GM19240 (cell line): ENCODE measurements around the gene CAST.
"Not testable (repeated sequence)": the region's sequence is repeated elsewhere in the genome, so short reads cannot be mapped to it uniquely, and the experiment has no call there.

ENCODE experiments used
- DNase-seq: peaks from one replicate; pipeline ENCODE4 v3.0.0; 2011; ENCODE audit warnings: low spot score; ENCODE audit not compliant: insufficient read length

CAST gene

GRCh38 chr5:96775689-96776088, 113.5 kb downstream of the CAST start:
- DNase-seq, result no peak

DNA sequence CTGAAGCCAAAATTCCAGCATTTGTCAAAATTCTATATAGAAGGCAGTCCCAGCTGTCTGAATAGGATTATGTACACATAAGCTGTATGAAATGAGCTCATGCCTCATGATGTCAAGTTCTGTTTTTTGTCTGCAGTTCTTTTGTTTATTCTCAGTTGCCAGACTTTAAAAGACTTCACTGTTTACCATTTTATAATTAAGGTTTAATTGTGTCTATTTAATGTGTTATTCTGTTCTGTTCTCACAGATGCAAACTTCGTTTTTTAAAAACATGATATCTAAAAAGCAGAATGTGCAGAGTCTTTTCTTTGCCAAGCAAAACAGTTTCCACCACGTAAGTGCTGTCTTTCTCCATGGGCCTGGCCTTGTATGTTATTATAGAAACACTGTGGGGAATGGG, 114.4 kb downstream of the CAST start:
- no peak for DNase-seq

DNA sequence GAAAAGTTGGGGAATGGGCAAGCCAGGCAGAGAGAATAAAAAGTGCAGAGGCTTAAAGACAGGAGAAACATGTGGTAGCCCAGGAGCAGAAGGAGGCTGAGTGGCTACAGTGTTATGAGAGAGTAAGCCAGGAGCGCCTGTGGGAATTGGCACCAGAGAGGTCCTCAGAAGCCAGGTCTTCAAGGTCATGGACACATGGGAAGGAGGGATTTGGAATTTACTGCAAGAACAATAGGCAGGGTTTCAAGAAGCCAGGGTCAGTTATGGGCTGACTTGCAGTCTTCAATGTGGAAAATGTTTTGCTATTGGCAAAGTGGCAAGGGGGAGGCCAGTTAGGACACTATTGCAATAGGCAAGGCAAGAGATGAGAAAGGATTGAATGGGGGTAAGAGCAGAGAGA, 116.2 kb downstream of the CAST start:
- no peak for DNase-seq

DNA sequence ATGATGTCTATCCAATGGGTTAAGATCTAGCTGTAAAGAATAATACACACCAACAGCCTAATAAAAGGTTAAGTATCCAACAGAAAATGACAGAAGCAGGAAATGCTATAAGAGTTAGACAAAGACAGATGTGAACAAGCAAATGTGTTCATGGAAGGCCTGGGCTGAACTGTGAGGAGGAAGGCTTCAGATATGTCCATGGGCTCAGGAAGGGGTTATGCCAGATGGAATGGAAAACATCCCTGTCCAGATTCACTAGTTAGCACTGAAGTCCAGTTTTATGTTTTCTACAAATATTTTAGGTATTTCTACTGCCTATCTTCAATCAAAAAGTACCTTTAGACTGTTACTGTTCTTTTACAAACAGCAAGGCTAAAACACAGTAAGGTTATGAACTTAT, 118.5 kb downstream of the CAST start:
- DNase-seq, result no peak

GRCh38 chr5:96781031-96781971, 119.1 kb downstream of the CAST start:
- no peak for DNase-seq

DNA sequence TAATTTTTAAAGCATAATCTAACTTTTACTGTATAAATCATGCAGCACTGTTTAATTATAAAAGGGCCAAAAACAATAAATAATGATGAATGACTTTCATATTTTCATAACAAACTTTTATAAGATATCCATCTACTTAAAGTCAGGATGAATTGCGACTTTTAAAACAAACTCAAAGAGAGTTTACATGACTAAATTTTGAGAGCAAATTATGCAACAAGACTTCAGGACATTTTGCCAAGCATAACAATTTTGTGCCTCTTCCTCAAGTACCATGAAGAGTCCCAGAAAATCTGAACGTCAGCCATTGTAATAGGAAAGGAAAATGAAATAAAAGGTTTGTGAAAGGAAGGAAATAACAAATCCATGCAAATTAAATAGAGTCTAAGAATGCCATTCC, 121.2 kb downstream of the CAST start:
- no peak for DNase-seq

GRCh38 chr5:96785326-96786109, 123.3 kb downstream of the CAST start:
- DNase-seq, result no peak

DNA sequence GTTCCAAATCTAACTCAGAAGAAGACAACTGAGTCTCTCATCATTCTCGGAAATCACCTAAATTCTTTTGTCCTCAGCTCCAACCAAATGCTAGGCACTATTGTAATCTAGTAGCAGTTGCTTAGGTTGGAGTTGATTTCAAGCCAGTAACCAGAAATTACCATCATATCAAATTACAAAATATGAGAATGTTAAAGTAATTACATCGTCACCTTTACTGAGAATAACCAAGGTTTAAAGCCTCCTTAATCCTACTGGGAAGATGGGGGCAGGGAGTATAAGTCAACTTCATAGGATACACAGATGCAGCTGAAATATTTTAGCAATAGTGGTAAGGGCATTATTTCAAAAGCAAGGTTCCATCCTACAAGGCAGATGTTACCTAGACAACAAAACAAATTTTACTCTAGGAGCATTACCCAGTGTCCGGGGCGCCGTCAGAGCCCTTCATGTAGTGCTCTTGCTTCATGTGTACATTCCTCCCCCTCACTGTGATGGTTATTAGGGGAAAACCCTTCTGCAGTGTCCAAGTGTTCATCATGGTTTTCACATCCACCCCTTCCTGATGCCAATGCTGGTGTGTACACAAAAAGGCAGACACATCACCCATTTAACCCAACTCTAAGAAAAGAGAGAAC, 126.1 kb downstream of the CAST start:
- DNase-seq, result no peak

DNA sequence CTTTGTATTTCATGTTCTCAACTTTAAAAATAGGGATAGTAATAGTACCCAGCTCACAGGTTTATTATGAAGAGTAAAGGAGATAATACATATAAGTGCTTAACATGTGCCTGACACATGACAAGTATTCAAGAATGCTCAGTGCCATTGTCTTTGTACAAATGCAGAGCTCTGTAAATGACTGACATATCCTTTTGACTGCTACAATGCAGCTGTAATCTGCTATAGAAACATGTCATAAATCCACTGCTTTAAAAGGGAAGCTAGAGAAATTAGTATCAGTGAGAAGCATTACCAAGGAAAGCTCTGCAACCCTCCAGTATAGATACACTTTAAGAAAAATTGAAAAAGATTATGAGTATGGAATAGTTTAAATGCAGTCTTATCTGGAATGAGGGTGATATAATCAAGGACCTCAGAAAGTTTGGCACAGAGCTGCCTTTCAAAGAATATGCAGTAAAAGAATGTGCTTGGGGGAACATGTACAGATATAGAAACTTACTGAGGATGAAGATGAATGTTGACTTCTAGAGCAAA, 127.7 kb downstream of the CAST start:
- DNase-seq, result no peak

GRCh38 chr5:96790961-96791504, 128.9 kb downstream of the CAST start:
- DNase-seq, result no peak

DNA sequence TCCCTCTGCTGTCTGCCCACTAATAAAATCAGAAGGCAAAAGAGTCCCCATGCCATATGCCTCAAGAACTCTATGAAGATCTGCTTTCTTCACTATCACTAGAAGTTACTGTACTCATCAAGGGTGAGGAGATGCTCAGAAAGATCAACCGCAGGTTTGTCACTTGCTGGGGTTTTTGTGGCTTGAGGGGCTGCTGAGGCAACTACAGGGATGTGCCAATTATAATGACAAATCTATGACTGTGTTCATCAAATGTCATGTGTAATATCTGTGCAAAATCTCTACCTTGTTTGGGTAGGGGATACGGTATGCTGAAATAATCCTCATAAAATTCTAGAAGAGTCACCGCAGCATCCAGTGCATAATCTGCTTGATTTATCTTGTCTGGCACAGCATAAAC, 132.6 kb downstream of the CAST start:
- DNase-seq, result no peak

- DNase-seq, result no peak
These were observed 133.4 kb downstream of the CAST start for GRCh38 chr5:96795626-96796025.

DNA sequence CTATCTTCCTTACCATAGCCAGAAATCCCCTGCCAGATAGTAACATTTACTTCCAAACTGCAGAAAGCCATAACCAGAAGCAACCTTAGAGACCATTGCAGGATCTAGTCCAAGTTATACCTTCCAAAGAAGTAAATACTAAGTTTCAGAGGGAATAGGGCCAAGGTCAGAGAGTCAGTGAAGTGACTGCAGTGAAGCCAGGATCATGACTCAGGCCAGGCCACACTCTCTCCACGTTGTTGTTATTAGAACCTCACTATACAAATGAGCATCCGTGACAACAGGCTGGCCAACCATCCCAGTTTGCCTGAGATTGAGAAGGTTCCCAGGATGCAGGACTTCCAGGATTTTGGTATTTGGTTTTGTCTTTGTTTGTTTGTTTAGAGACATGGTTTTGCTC, 134.3 kb downstream of the CAST start:
- no peak for DNase-seq

GRCh38 chr5:96801718-96802117, 139.5 kb downstream of the CAST start:
- not testable (repeated sequence) for DNase-seq

DNA sequence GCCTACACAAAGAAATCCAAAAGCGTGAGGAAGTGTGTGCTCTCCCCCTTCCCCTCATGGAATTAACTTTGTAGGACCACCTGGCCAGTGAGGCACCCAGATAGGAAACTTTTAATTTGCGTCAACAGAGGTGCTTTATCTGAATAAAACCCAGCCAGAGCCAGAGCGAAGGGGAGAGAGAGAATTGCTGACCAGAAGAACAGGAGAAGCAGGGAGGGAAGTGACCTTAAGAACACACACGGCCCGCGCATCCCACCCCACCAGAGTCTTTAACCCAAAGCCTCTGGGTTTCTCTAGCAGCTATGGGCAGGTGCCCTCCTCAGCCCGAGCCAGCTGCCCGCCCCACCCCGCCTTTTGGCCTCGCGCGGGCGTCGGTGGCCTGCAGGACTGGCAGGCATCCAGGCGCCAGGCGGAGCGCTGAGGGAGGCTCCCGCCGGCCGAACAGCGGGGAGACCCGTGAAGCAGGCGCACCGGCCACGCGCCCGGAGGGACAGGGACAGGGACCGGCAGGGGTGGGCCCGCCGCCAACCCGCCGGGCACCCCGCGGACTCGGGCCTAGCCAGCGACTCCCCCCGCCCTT, 145.0 kb downstream of the CAST start:
- peak; percentile 19 for DNase-seq

DNA sequence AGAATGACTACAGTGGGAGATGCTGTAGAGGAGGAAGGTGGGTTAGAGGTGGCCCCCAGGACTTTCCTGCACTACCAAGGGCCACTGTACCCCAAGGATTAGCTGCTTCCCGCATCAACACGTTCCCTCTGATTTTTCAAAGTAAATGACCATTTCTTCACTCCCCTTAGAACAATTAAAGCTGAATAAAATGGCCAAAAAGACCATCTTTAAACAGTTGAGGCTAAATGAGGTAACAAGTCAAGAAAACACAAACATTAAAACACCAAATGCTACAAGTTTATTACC, 146.3 kb downstream of the CAST start:
- no peak for DNase-seq

GRCh38 chr5:96808868-96809558, 146.8 kb downstream of the CAST start:
- no peak for DNase-seq

GRCh38 chr5:96809921-96810320, 147.7 kb downstream of the CAST start:
- DNase-seq, result no peak

GRCh38 chr5:96812851-96813250, 150.7 kb downstream of the CAST start:
- DNase-seq, result no peak

GRCh38 chr5:96814041-96814440, 151.9 kb downstream of the CAST start:
- no peak for DNase-seq
